Panc1 (cell line): ENCODE measurements around the gene KRT33A.

Source experiments
- POLR2AphosphoS5 ChIP-seq: IDR thresholded peaks from 2 replicates; pipeline ENCODE4 v1.6.1; 2012; ENCODE audit warnings: mild to moderate bottlenecking, low read depth, low read length, moderate library complexity
- TCF7L2 ChIP-seq: IDR thresholded peaks from 2 replicates; pipeline ENCODE4 v1.6.1; 2011; ENCODE audit warnings: mild to moderate bottlenecking, low read depth, low read length, inconsistent platforms
- TF ChIP-seq, protein P1 (sequence below): fragments of 450-650 bp; IDR thresholded peaks from 2 replicates; pipeline ENCODE4 v1.5.1; 2017; ENCODE audit warnings: mild to moderate bottlenecking
- TF ChIP-seq, protein P2 (sequence below), 2 experiments: IDR thresholded peaks; 2 replicates each; pipeline ENCODE4 v1.6.1; 2011 to 2012; ENCODE audit warnings: low read depth in 2 of 2, control low read depth in 1 of 2, low read length in 1 of 2, mild to moderate bottlenecking in 1 of 2, moderate library complexity in 1 of 2; ENCODE audit not compliant: insufficient read depth in 1 of 2

- TF ChIP-seq, protein P1, sequence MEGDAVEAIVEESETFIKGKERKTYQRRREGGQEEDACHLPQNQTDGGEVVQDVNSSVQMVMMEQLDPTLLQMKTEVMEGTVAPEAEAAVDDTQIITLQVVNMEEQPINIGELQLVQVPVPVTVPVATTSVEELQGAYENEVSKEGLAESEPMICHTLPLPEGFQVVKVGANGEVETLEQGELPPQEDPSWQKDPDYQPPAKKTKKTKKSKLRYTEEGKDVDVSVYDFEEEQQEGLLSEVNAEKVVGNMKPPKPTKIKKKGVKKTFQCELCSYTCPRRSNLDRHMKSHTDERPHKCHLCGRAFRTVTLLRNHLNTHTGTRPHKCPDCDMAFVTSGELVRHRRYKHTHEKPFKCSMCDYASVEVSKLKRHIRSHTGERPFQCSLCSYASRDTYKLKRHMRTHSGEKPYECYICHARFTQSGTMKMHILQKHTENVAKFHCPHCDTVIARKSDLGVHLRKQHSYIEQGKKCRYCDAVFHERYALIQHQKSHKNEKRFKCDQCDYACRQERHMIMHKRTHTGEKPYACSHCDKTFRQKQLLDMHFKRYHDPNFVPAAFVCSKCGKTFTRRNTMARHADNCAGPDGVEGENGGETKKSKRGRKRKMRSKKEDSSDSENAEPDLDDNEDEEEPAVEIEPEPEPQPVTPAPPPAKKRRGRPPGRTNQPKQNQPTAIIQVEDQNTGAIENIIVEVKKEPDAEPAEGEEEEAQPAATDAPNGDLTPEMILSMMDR, result no peak
- no peak for TF ChIP-seq POLR2AphosphoS5
- TF ChIP-seq TCF7L2, result no peak
- TF ChIP-seq, protein P2, sequence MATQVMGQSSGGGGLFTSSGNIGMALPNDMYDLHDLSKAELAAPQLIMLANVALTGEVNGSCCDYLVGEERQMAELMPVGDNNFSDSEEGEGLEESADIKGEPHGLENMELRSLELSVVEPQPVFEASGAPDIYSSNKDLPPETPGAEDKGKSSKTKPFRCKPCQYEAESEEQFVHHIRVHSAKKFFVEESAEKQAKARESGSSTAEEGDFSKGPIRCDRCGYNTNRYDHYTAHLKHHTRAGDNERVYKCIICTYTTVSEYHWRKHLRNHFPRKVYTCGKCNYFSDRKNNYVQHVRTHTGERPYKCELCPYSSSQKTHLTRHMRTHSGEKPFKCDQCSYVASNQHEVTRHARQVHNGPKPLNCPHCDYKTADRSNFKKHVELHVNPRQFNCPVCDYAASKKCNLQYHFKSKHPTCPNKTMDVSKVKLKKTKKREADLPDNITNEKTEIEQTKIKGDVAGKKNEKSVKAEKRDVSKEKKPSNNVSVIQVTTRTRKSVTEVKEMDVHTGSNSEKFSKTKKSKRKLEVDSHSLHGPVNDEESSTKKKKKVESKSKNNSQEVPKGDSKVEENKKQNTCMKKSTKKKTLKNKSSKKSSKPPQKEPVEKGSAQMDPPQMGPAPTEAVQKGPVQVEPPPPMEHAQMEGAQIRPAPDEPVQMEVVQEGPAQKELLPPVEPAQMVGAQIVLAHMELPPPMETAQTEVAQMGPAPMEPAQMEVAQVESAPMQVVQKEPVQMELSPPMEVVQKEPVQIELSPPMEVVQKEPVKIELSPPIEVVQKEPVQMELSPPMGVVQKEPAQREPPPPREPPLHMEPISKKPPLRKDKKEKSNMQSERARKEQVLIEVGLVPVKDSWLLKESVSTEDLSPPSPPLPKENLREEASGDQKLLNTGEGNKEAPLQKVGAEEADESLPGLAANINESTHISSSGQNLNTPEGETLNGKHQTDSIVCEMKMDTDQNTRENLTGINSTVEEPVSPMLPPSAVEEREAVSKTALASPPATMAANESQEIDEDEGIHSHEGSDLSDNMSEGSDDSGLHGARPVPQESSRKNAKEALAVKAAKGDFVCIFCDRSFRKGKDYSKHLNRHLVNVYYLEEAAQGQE (IDR thresholded peaks at IDR 0.05; ENCODE audit: insufficient read depth in 1 of 2, low read depth in 2 of 2, low read length in 1 of 2), result no peak
These were observed 52.0 kb downstream of the KRT33A start for GRCh38 chr17:41298458-41299135.
